Activated CD4-positive, CD25-positive, alpha-beta regulatory T cell (primary cell): ENCODE measurements around the gene TBC1D5.

Source experiments
- DNase-seq, 4 experiments: peaks; one replicate each; lab custom pipeline; 2025; lab: John Stamatoyannopoulos, UW

TBC1D5 gene

GRCh38 chr3:17479681-17480405 lies 262.6 kb downstream of the TBC1D5 start:
- DNase-seq: no peak

GRCh38 chr3:17478673-17479072 lies 263.8 kb downstream of the TBC1D5 start:
- DNase-seq: no peak

- no peak for DNase-seq
Measured at GRCh38 chr3:17473761-17474160, 268.7 kb downstream of the TBC1D5 start.

- DNase-seq: no peak
Measured at GRCh38 chr3:17469954-17470353, 272.5 kb downstream of the TBC1D5 start.

- DNase-seq: no peak
Measured at GRCh38 chr3:17469520-17469919, 272.9 kb downstream of the TBC1D5 start.

GRCh38 chr3:17466028-17466427 lies 276.4 kb downstream of the TBC1D5 start:
- DNase-seq: no peak

GRCh38 chr3:17459470-17459993 lies 282.9 kb downstream of the TBC1D5 start:
- DNase-seq: no peak

GRCh38 chr3:17456650-17457049 lies 285.8 kb downstream of the TBC1D5 start:
- no peak for DNase-seq

GRCh38 chr3:17456046-17456445 lies 286.4 kb downstream of the TBC1D5 start:
- DNase-seq: no peak

GRCh38 chr3:17444865-17445264 lies 297.6 kb downstream of the TBC1D5 start:
- DNase-seq: no peak

- DNase-seq: no peak
Measured at GRCh38 chr3:17443142-17443541, 299.3 kb downstream of the TBC1D5 start.

- DNase-seq: no peak
Measured at GRCh38 chr3:17442332-17443049, 299.9 kb downstream of the TBC1D5 start.

- no peak for DNase-seq
Measured at GRCh38 chr3:17433876-17434275, 308.6 kb downstream of the TBC1D5 start.

GRCh38 chr3:17432236-17432635 lies 310.2 kb downstream of the TBC1D5 start:
- DNase-seq: no peak

GRCh38 chr3:17431484-17432045 lies 310.9 kb downstream of the TBC1D5 start:
- no peak for DNase-seq

- no peak for DNase-seq
Measured at GRCh38 chr3:17431004-17431403, 311.4 kb downstream of the TBC1D5 start.

- DNase-seq: no peak
Measured at GRCh38 chr3:17430582-17430981, 311.8 kb downstream of the TBC1D5 start.

GRCh38 chr3:17423786-17424536 lies 318.5 kb downstream of the TBC1D5 start:
- no peak for DNase-seq

- DNase-seq: no peak
Measured at GRCh38 chr3:17422636-17423035, 319.8 kb downstream of the TBC1D5 start.

GRCh38 chr3:17420668-17421067 lies 321.8 kb downstream of the TBC1D5 start:
- no peak for DNase-seq

- no peak for DNase-seq
Measured at GRCh38 chr3:17412950-17413530, 329.4 kb downstream of the TBC1D5 start.
